ENCODE measurements around the gene TBCK. TPM values are rescaled to one million over a fixed set of nuclear protein-coding genes. Genes with fewer than 3 reads are reported as not detected.

Gene TBCK
- total RNA-seq, 4 donors from 2014 or later, result 49.2 to 70.6 (median 58.7) TPM

- Histone ChIP-seq H3K27ac (no peak overlapping the region), H3K4me1 (peaks cover 9 to 17% of the 10 kb centered on the region in 2 donors), H3K27me3 (no peaks in the 10 kb centered on the region), H3K36me3 (no peaks in the 10 kb centered on the region), H3K9me3 (no peaks in the 10 kb centered on the region), H3K4me3 (replicated peaks in 1 of 3) (no peak overlapping the region)
- intact Hi-C loops (cut with DNase I), result no loop called here
- TF ChIP-seq CTCF (IDR thresholded peaks at IDR 0.05), result no peak
- TF ChIP-seq POLR2A (IDR thresholded peaks at IDR 0.05), result no peak
- no peak for DNase-seq
- WGBS, 2 donors, result 80 to 82% methylated on average over 1 of the region's 1 CpG
These were observed 3.6 kb downstream of the TBCK start for GRCh38 chr4:106312377-106312776.

- Histone ChIP-seq H3K36me3 (no peaks in the 10 kb centered on the region), H3K9me3 (no peaks in the 10 kb centered on the region)
These were observed 9.4 kb downstream of the TBCK start for GRCh38 chr4:106306561-106306960.

DNA sequence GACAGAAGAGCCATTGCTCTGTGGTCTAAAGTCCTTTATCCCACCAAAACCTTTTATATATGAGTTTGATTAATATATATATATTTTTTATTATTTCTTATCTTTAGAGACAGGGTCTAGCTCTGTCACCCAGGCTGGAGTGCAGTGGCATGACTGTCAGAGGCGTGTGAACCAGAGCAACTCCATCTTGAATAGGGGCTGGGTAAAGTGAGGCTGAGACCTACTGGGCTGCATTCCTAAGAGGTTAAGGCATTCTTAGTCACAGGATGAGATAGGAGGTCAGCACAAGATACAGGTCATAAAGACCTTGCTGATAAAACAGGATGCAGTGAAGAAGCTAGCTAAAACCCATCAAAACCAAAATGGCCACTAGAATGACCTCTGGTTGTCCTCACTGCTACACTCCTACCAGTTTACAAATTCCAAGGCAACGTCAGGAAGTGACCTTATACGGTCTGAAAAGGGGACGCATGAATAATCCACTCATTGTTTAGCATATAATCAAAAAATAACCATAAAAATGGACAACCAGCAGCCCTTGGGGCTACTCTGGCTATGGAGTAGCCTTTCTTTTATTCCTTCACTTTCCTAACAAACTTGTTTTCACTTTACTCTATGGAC lies 10.5 kb downstream of the TBCK start:
- no peak for TF ChIP-seq CTCF (IDR thresholded peaks at IDR 0.05)
- TF ChIP-seq POLR2A (IDR thresholded peaks at IDR 0.05), result no peak
- WGBS, 2 donors, result 94% methylated on average over 4 of the region's 4 CpGs
- H3K36me3 ChIP-seq, result no peaks in the 10 kb centered on the region
- H3K4me1 ChIP-seq, result no peaks in the 10 kb centered on the region
- H3K9me3 ChIP-seq, result no peaks in the 10 kb centered on the region
- no peak overlapping the region for H3K4me3 ChIP-seq (replicated peaks in 1 of 3)
- no peak overlapping the region for H3K27ac ChIP-seq
- H3K27me3 ChIP-seq, result no peaks in the 10 kb centered on the region
- intact Hi-C loops (cut with DNase I), result no loop called here
- DNase-seq, result no peak

More at GRCh38 chr4:106306561-106306960, 9.4 kb downstream of the TBCK start:
- TF ChIP-seq CTCF (IDR thresholded peaks at IDR 0.05) (no peak), POLR2A (IDR thresholded peaks at IDR 0.05) (no peak)
- Histone ChIP-seq H3K27me3 (no peaks in the 10 kb centered on the region), H3K4me3 (replicated peaks in 1 of 3) (no peak overlapping the region), H3K27ac (no peak overlapping the region), H3K4me1 (no peaks in the 10 kb centered on the region)
- intact Hi-C loops (cut with DNase I), result no loop called here
- DNase-seq, result no peak

GRCh38 chr4:106304632-106305031 lies 11.4 kb downstream of the TBCK start:
- DNase-seq, result no peak
- H3K27me3 ChIP-seq, result no peaks in the 10 kb centered on the region
- no peaks in the 10 kb centered on the region for H3K9me3 ChIP-seq
- H3K36me3 ChIP-seq, result no peaks in the 10 kb centered on the region
- H3K27ac ChIP-seq, result no peak overlapping the region
- intact Hi-C loops (cut with DNase I), result no loop called here
- no peak overlapping the region for H3K4me3 ChIP-seq (replicated peaks in 1 of 3)
- no peaks in the 10 kb centered on the region for H3K4me1 ChIP-seq
- TF ChIP-seq CTCF (IDR thresholded peaks at IDR 0.05) (no peak), POLR2A (IDR thresholded peaks at IDR 0.05) (no peak)

DNA sequence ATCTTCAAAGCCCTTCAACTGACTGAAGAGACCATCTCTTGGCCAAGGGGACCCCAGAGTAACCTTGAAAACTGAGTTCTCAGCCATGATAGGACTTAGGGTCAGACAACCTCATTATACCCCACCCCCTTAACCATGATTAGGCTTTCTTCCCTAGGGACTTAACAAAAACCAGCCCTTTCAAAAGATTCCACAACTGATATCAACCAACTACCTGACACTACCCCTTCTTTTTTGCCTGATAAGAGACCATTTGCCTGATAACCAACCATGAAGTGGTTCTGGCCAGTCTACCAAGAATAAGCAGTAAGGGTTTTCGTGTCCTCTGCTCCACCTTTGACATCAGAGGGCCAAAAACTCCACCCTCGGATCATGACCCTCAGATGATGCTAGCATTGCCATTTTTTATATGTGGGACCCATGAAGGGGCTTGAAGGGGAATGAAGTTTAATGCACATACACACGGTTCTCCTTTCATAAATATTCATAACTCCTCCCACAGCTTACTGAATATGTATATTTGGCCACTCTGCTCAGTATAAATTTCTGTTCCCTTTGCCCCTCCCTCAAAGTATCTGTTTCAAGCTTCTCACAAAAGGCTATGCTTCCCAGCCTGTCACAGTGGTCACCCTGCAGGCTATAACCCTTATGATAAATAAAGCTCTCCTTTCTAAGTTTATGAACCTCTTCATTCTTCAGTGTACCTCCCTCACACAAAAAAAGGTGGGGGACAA lies 12.3 kb downstream of the TBCK start:
- TF ChIP-seq POLR2A (IDR thresholded peaks at IDR 0.05) (no peak), CTCF (IDR thresholded peaks at IDR 0.05) (no peak)
- Histone ChIP-seq H3K27me3 (no peaks in the 10 kb centered on the region), H3K36me3 (no peaks in the 10 kb centered on the region), H3K4me1 (no peaks in the 10 kb centered on the region), H3K4me3 (replicated peaks in 1 of 3) (no peak overlapping the region), H3K27ac (no peak overlapping the region), H3K9me3 (no peaks in the 10 kb centered on the region)
- intact Hi-C loops (cut with DNase I), result no loop called here
- 92 to 95% methylated on average over 3 of the region's 3 CpGs for WGBS, 2 donors
- DNase-seq, result no peak
